Type B pancreatic cell (in vitro differentiated cells): Measurements from ENCODE around the gene ENTPD2. TPM values are rescaled to one million over a fixed set of nuclear protein-coding genes. Genes with fewer than 3 reads are reported as not detected.

Experiments
- DNase-seq: peaks from one replicate; pipeline ENCODE4 v3.0.0; 2021; ENCODE audit warnings: mixed read lengths; ENCODE audit not compliant: unreplicated experiment; ENCODE audit errors: extremely low spot score
- H3K27ac Mint-ChIP-seq: 2 replicates; pipeline ENCODE4 v1.8.0; 2021; ENCODE audit warnings: mild to moderate bottlenecking, mixed read lengths
- H3K27me3 Mint-ChIP-seq: 2 replicates; pipeline ENCODE4 v1.8.0; 2021; ENCODE audit warnings: mixed read lengths
- H3K36me3 Mint-ChIP-seq: 2 replicates; pipeline ENCODE4 v1.8.0; 2021; ENCODE audit warnings: mixed read lengths
- H3K4me1 Mint-ChIP-seq: one replicate; pipeline ENCODE4 v1.8.0; 2021; ENCODE audit warnings: mixed read lengths; ENCODE audit not compliant: unreplicated experiment
- H3K4me3 Mint-ChIP-seq: 2 replicates; pipeline ENCODE4 v1.8.0; 2021; ENCODE audit warnings: mild to moderate bottlenecking, mixed read lengths
- H3K9me3 Mint-ChIP-seq: 2 replicates; pipeline ENCODE4 v1.8.0; 2021; ENCODE audit warnings: mixed read lengths
- total RNA-seq: library from RNA; stranded (reverse); gene quantifications from 2 replicates; pipeline ENCODE4 v1.2.1, GENCODE V29; 2021; ENCODE audit warnings: low replicate concordance
- TF ChIP-seq, protein P1 (sequence below): fragments of 200-600 bp; sonication (generic); conservative IDR thresholded peaks from 2 replicates; pipeline ENCODE4 v1.5.0; 2021; ENCODE audit warnings: antibody characterized with exemption, mild to moderate bottlenecking

The ENTPD2 gene
- total RNA-seq, 1 donor from 2014 or later: 3.3 TPM

DNA sequence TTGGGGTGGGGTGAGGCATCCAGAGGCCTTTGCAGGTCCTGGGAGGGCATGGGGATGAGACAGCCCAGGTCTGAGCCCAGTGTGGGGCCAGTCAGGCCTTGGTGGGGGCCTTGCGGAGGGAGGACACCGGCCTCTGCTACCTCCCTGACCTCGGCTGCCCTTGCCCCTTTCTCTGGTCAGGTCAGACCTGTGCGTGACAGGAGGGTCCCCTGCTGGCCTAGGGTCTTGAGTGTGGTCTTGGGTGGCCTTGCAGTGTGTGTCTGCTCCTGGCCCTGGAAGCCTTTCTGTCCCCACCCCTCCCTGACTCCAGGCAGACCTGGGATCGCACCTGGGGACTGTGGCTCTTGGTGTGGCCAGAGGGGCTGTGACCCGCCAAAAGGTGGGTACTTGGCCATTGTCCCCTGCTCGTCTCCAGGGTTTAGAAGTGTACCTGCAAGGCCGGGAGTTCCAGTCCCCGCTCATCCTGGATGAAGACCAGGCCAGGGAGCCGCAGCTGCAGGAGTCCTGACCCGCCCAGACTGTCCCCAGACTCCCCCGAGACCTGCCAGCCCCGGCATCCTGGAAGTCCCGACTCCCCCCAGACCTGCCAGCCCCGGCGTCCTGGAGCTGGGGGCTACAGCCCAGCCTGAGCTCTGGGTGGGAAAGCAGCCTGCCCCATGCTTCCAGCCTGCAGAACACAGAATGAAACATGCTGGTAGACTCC is 28.5 kb upstream of the ENTPD2 start:
- no peak for DNase-seq
- no peaks in the 10 kb centered on the region for H3K9me3 Mint-ChIP-seq
- H3K4me1 Mint-ChIP-seq: no peaks in the 10 kb centered on the region
- TF ChIP-seq, protein P1, sequence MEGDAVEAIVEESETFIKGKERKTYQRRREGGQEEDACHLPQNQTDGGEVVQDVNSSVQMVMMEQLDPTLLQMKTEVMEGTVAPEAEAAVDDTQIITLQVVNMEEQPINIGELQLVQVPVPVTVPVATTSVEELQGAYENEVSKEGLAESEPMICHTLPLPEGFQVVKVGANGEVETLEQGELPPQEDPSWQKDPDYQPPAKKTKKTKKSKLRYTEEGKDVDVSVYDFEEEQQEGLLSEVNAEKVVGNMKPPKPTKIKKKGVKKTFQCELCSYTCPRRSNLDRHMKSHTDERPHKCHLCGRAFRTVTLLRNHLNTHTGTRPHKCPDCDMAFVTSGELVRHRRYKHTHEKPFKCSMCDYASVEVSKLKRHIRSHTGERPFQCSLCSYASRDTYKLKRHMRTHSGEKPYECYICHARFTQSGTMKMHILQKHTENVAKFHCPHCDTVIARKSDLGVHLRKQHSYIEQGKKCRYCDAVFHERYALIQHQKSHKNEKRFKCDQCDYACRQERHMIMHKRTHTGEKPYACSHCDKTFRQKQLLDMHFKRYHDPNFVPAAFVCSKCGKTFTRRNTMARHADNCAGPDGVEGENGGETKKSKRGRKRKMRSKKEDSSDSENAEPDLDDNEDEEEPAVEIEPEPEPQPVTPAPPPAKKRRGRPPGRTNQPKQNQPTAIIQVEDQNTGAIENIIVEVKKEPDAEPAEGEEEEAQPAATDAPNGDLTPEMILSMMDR: no peak
- H3K27me3 Mint-ChIP-seq: peaks cover 36% of the 10 kb centered on the region
- H3K27ac Mint-ChIP-seq: no peak overlapping the region
- no peaks in the 10 kb centered on the region for H3K36me3 Mint-ChIP-seq
- no peak overlapping the region for H3K4me3 Mint-ChIP-seq

DNA sequence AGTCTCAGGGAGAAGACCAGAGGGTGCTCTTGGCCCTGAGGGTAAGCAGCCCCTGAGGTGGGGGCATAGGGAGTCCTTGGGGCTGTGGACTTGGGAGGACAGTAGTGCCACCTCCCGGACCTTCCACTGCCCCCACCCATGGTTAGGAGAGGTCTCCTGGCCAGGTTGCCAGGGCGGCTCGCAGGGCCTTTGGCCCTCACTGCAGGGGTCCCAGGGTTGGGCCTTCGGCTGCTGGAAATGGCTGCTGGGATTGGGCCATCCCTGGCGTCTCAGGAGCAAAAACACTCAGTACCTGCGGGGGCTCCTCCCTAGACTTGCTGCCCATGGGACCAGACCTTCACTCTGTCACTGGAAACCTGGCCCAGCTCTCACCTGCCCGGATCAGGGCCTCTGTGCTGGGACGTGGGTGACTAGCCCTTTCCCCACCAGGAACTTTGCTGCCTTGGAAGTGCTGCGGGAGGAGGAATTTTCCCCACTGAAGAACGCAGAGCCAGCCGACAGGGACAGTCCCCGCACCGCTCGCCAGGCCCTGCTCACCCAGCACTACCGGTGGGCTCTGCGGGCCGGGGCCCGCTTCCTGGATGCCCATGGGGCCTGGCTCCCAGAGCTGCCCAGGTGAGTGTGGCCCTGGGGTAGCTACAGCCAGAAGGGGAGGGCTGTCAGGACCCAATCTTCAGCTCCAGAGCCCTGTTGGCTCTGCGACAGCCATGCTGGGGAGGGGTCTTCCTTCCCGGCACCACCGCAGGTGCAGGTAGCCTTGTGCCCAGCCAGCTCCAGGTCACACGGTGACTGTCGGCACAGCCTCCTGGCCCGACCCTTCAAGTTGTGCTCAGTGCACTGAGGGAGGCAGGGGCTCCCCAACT is 26.6 kb upstream of the ENTPD2 start:
- Mint-ChIP-seq H3K4me1 (no peaks in the 10 kb centered on the region), H3K27me3 (peaks cover 49% of the 10 kb centered on the region), H3K9me3 (no peaks in the 10 kb centered on the region), H3K27ac (no peak overlapping the region), H3K4me3 (no peak overlapping the region), H3K36me3 (no peaks in the 10 kb centered on the region)
- DNase-seq: no peak
- TF ChIP-seq, protein P1: no peak

DNA sequence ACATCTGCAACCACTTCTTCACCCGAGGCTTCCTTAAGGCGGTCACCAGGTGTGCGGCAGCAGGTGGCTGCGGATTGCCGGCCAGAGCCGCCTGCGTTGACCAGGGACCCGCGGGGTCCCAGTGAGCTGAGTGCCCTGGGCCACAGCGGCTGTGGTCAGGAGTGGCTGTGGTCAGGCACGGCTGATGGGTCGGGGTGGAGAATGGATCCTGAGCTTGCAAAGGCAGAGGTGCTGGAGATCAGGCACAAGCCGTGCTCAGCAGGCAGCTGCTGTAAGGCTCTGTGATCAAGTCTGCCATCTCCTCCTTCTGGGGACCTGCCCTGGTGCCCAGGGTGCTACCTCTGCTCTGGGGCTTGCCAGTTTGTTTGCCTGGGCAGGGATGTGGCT is 25.5 kb upstream of the ENTPD2 start:
- H3K4me1 Mint-ChIP-seq: no peaks in the 10 kb centered on the region
- H3K36me3 Mint-ChIP-seq: no peaks in the 10 kb centered on the region
- no peak overlapping the region for H3K4me3 Mint-ChIP-seq
- H3K27ac Mint-ChIP-seq: no peak overlapping the region
- H3K9me3 Mint-ChIP-seq: no peaks in the 10 kb centered on the region
- H3K27me3 Mint-ChIP-seq: peaks cover 59% of the 10 kb centered on the region
- no peak for DNase-seq
- TF ChIP-seq, protein P1: no peak

DNA sequence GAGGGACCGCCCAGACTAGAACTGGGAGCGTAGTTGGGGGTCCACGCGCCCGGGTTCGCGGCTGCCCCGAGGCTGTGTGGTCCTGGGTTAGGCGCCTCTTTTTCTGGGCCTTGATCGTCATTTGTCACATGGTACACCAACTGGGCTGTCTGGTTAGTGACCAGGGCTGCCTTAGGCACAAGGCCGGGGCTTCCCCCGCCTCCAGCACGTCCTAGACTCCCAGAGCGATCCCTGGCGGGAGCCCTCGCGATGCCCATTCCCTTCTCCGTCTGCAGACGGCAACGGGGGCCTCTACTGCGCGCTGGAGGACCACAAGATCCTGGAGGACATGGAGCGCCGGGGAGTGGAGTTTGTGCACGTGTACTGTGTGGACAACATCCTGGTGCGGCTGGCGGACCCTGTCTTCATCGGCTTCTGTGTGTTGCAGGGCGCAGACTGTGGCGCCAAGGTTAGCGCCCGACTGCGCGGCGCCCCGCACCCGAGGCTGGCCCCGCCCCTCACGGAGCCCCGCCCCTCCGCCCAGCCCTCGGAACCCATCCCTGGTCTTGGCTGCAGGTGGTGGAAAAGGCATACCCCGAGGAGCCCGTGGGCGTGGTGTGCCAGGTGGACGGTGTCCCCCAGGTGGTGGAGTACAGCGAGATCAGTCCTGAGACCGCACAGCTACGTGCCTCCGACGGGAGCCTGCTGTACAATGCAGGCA is 25.0 kb upstream of the ENTPD2 start:
- DNase-seq: no peak
- Mint-ChIP-seq H3K27me3 (peaks cover 61% of the 10 kb centered on the region), H3K4me1 (no peaks in the 10 kb centered on the region), H3K9me3 (no peaks in the 10 kb centered on the region), H3K36me3 (no peaks in the 10 kb centered on the region), H3K4me3 (peak overlapping the region; percentile 74), H3K27ac (no peak overlapping the region)
- TF ChIP-seq, protein P1: no peak

DNA sequence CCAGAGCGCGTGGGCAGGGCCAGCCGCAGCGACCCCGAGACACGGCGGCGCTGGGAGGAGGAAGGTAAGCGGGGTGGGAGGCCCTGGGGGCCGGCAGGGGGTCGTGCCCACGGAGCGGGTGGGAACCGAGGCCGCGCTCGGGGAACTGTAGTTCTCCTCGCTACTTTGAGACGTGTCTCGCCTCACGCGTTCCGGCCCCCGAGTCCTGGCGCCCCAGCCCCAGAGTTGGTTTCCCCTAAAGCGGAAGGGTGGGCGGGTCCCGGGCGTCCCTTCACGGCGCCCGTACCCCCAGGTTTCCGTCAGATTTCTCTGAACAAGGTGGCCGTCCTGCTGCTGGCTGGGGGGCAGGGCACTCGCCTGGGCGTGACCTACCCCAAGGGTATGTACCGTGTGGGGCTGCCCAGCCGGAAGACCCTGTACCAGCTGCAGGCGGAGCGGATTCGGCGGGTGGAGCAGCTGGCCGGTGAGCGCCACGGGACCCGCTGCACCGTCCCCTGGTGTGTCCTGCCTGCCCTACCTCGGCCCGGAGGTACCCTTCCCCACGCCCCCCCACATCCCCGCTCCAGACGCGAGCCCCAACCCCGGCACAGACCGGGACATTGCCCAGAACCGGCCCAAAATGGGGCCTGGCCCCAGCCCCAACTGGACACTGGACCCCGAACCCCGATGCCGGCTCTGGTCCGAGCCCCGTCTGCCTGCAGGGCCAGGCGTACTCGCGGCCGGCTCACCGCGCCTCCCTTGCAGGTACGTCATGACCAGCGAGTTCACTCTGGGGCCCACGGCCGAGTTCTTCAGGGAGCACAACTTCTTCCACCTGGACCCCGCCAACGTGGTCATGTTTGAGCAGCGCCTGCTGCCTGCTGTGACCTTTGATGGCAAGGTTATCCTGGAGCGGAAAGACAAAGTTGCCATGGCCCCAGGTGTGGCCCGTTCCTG is 24.2 kb upstream of the ENTPD2 start:
- Mint-ChIP-seq H3K27me3 (peaks cover 57% of the 10 kb centered on the region), H3K9me3 (no peaks in the 10 kb centered on the region), H3K4me3 (peak overlapping the region; percentile 74)

More for the DNA sequence above, 24.2 kb upstream of the ENTPD2 start:
- Mint-ChIP-seq H3K36me3 (no peaks in the 10 kb centered on the region), H3K4me1 (no peaks in the 10 kb centered on the region), H3K27ac (no peak overlapping the region)
- TF ChIP-seq, protein P1: no peak
- DNase-seq: no peak
